ENCODE data around the gene APC2.

The APC2 gene

GRCh38 chr19:1432507-1432887 is 17.4 kb upstream of the APC2 start:
- DNase-seq (ENCODE audit: low read depth) = no peak
- no peak overlapping the region for H3K4me3 ChIP-seq (replicated peaks; ENCODE audit: low read depth, low read length)
- TF ChIP-seq, protein P1, sequence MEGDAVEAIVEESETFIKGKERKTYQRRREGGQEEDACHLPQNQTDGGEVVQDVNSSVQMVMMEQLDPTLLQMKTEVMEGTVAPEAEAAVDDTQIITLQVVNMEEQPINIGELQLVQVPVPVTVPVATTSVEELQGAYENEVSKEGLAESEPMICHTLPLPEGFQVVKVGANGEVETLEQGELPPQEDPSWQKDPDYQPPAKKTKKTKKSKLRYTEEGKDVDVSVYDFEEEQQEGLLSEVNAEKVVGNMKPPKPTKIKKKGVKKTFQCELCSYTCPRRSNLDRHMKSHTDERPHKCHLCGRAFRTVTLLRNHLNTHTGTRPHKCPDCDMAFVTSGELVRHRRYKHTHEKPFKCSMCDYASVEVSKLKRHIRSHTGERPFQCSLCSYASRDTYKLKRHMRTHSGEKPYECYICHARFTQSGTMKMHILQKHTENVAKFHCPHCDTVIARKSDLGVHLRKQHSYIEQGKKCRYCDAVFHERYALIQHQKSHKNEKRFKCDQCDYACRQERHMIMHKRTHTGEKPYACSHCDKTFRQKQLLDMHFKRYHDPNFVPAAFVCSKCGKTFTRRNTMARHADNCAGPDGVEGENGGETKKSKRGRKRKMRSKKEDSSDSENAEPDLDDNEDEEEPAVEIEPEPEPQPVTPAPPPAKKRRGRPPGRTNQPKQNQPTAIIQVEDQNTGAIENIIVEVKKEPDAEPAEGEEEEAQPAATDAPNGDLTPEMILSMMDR (IDR thresholded peaks at IDR 0.05; ENCODE audit: low read length, missing control alignments) = no peak

DNA sequence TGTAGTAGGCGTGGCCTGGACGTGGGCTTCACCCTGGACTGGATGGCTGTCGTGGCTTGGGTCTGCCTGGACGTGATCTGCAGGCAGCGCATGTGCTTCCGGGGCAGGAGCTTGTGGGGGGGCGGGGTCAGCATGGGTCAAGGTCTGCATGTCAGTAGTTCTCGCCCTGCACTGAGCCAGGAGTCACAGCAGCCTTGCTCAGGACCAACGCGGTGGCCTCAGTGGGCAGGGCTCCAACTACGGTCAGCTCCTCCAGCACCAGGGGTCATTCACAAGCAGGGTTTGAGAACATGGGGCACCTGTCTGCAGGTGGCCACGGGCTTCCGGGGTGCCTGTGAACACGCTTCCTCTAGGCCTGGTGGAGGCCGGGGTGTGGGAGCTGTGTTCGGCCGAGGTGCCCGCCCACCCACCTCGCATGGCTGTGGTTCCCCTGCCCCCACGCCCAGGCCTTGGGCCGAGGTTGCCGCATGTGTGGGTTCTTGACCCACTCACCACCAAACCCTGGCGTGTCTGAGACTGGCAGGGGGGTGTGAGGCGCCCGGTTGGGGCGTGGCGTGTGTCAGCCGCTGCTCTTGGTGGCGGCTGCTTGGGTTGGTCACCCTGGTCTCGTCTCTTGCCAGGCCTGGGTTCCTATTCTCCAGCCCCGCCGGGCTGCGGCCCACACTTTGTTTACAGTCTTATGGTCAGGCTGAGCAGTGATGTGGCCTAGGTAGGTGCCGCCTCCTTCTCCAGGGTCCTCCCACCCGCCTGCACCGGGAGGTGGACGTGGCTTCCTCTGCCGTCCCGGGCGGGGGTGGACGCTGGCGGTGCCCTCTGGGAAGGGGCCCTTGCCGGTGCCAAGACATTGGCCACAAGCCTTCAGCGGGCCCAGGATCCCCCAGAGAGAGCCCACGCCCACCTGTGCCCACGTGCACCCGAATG is 16.5 kb upstream of the APC2 start:
- no peak overlapping the region for H3K4me3 ChIP-seq (replicated peaks; ENCODE audit: low read depth, low read length)
- DNase-seq (ENCODE audit: low read depth) = no peak
- TF ChIP-seq, protein P1 (IDR thresholded peaks at IDR 0.05; ENCODE audit: low read length, missing control alignments) = no peak

DNA sequence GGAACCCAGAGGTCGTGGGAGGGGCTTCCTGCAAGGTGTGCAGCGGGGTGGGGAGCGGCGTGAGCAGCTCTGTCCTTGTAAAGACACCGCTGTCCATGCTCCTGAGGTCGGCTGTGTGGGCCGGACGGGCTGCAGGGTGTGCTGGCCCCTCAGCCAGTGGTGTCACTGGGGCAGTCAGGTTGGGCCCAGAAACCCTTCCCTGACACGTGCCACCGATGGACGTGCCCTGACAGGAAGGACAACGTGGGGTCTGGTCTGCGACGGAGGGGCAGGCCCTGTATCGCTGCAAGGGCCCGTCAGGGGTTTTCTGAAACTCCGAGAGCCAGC is 15.9 kb upstream of the APC2 start:
- no peak for DNase-seq (ENCODE audit: low read depth)
- TF ChIP-seq, protein P1 (IDR thresholded peaks at IDR 0.05; ENCODE audit: low read length, missing control alignments) = no peak

GRCh38 chr19:1434577-1435060 is 15.3 kb upstream of the APC2 start:
- no peak overlapping the region for H3K4me3 ChIP-seq (replicated peaks; ENCODE audit: low read depth, low read length)
- DNase-seq (ENCODE audit: low read depth) = no peak
- TF ChIP-seq, protein P1 (IDR thresholded peaks at IDR 0.05; ENCODE audit: low read length, missing control alignments) = no peak

More for the DNA sequence above, 15.9 kb upstream of the APC2 start:
- no peak overlapping the region for H3K4me3 ChIP-seq (replicated peaks; ENCODE audit: low read depth, low read length)

DNA sequence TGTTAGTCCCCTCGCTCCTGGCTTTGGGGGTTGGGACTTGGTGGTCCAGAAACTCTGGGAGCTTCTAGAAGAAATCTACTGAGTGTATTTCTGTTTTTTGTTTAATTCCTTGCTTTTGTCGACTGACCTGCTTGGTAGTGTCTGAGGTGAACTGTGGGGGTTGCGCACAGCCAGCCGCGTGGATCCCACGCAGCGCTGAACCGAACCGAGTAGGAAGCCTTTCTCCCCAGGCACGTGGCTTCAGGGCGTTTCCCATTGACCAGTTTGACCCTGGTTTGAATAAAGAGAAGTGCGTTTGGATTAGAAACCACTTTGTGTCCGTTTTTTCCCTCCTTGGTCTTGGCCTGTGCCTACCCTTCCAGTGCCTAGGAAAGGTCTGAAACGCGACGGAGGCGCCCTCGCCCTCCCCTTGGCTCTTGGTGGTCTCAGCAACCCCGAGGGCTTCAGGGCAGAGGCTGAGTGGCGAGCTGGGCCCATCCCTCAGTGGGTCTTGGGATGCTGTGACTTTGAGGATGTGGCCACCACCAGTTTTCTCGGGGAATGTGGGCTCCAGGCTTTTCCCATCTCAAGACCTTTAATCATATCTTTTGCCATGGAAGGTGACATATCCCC is 14.4 kb upstream of the APC2 start:
- no peak overlapping the region for H3K4me3 ChIP-seq (replicated peaks; ENCODE audit: low read depth, low read length)
- TF ChIP-seq, protein P1 (IDR thresholded peaks at IDR 0.05; ENCODE audit: low read length, missing control alignments) = no peak
- DNase-seq (ENCODE audit: low read depth) = no peak

- H3K4me3 ChIP-seq (replicated peaks; ENCODE audit: low read depth, low read length) = peak overlapping the region; percentile 73
- TF ChIP-seq, protein P1 (IDR thresholded peaks at IDR 0.05; ENCODE audit: low read length, missing control alignments) = no peak
- no peak for DNase-seq (ENCODE audit: low read depth)
Measured at GRCh38 chr19:1437609-1438008, 12.3 kb upstream of the APC2 start.
